Esophagus muscularis mucosa (tissue), 3 donors: ENCODE data around the gene GAP43.

ENCODE experiments used
- POLR2A ChIP-seq: fragments of 450-650 bp; IDR thresholded peaks from one replicate; pipeline ENCODE4 v1.6.1; 2017; ENCODE audit warnings: antibody characterized with exemption, moderate library complexity, mild to moderate bottlenecking, low read depth
- TF ChIP-seq, protein P1 (sequence below), 3 experiments: fragments of 200-600 bp in 2 of 3; fragments of 450-650 bp in 1 of 3; sonication (generic) in 2 of 3; IDR thresholded peaks; one replicate each; pipeline ENCODE4 v1.5.1; 2017 to 2019; ENCODE audit warnings: antibody characterized with exemption in 3 of 3, mild to moderate bottlenecking in 2 of 3, moderate library complexity in 1 of 3

DNA sequence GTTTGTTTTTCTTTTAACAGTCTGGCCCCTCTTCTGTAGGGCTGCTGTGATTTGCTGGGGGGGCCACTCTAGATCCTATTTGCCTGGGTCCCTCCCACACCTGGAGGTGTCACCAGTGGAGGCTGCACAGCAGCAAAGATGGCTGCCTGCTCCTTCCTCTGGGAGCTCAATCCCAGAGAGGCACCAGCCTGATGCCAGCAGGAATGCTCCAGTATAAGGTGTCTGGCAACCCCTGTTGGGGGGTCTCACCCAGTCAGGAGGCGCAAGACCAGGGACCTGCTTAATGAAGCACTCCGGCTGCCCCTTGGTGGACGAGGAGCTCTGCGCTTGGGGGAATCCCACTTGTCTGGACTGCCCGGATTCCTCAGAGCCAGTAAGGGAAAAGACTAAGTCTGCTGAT lies 118.3 kb downstream of the GAP43 start:
- TF ChIP-seq, protein P1, sequence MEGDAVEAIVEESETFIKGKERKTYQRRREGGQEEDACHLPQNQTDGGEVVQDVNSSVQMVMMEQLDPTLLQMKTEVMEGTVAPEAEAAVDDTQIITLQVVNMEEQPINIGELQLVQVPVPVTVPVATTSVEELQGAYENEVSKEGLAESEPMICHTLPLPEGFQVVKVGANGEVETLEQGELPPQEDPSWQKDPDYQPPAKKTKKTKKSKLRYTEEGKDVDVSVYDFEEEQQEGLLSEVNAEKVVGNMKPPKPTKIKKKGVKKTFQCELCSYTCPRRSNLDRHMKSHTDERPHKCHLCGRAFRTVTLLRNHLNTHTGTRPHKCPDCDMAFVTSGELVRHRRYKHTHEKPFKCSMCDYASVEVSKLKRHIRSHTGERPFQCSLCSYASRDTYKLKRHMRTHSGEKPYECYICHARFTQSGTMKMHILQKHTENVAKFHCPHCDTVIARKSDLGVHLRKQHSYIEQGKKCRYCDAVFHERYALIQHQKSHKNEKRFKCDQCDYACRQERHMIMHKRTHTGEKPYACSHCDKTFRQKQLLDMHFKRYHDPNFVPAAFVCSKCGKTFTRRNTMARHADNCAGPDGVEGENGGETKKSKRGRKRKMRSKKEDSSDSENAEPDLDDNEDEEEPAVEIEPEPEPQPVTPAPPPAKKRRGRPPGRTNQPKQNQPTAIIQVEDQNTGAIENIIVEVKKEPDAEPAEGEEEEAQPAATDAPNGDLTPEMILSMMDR (IDR thresholded peaks at IDR 0.05) = no peak
- TF ChIP-seq POLR2A = no peak
